Measurements from ENCODE around the gene C12orf42.

Gene C12orf42

GRCh38 chr12:103373088-103373523 lies 122.7 kb downstream of the C12orf42 start:
- Histone ChIP-seq H3K9ac (ENCODE audit: low read length) (no peak overlapping the region), H3K4me3 (ENCODE audit: low read depth in 1 of 2, low read length in 2 of 2) (no peak overlapping the region), H3K27me3 (ENCODE audit: control insufficient read depth in 1 of 2, insufficient read depth in 2 of 2, low read length in 2 of 2) (no peaks in the 10 kb centered on the region), H3K4me1 (ENCODE audit: insufficient read depth, low read length) (no peaks in the 10 kb centered on the region), H3K27ac (ENCODE audit: low read depth, low read length) (no peak overlapping the region), H3K36me3 (ENCODE audit: insufficient read depth, low read length) (no peaks in the 10 kb centered on the region), H3K9me3 (ENCODE audit: low read length) (no peaks in the 10 kb centered on the region)

- no peaks in the 10 kb centered on the region for H3K27me3 ChIP-seq (ENCODE audit: control insufficient read depth in 1 of 2, insufficient read depth in 2 of 2, low read length in 2 of 2)
- no peaks in the 10 kb centered on the region for H3K36me3 ChIP-seq (ENCODE audit: insufficient read depth, low read length)
- H3K4me1 ChIP-seq (ENCODE audit: insufficient read depth, low read length) = no peaks in the 10 kb centered on the region
- H3K4me3 ChIP-seq (ENCODE audit: low read depth in 1 of 2, low read length in 2 of 2) = no peak overlapping the region
- no peak overlapping the region for H3K9ac ChIP-seq (ENCODE audit: low read length)
- no peaks in the 10 kb centered on the region for H3K9me3 ChIP-seq (ENCODE audit: low read length)
- H3K27ac ChIP-seq (ENCODE audit: low read depth, low read length) = no peak overlapping the region
Observed at GRCh38 chr12:103369929-103370328, 125.8 kb downstream of the C12orf42 start.

GRCh38 chr12:103368167-103368566 lies 127.6 kb downstream of the C12orf42 start:
- no peaks in the 10 kb centered on the region for H3K27me3 ChIP-seq (ENCODE audit: control insufficient read depth in 1 of 2, insufficient read depth in 2 of 2, low read length in 2 of 2)
- no peaks in the 10 kb centered on the region for H3K9me3 ChIP-seq (ENCODE audit: low read length)
- H3K36me3 ChIP-seq (ENCODE audit: insufficient read depth, low read length) = no peaks in the 10 kb centered on the region
- H3K9ac ChIP-seq (ENCODE audit: low read length) = no peak overlapping the region
- H3K27ac ChIP-seq (ENCODE audit: low read depth, low read length) = no peak overlapping the region
- no peaks in the 10 kb centered on the region for H3K4me1 ChIP-seq (ENCODE audit: insufficient read depth, low read length)
- H3K4me3 ChIP-seq (ENCODE audit: low read depth in 1 of 2, low read length in 2 of 2) = no peak overlapping the region

- no peak overlapping the region for H3K4me3 ChIP-seq (ENCODE audit: low read depth in 1 of 2, low read length in 2 of 2)
- no peaks in the 10 kb centered on the region for H3K36me3 ChIP-seq (ENCODE audit: insufficient read depth, low read length)
- no peak overlapping the region for H3K9ac ChIP-seq (ENCODE audit: low read length)
- H3K27ac ChIP-seq (ENCODE audit: low read depth, low read length) = no peak overlapping the region
- no peaks in the 10 kb centered on the region for H3K9me3 ChIP-seq (ENCODE audit: low read length)
- H3K27me3 ChIP-seq (ENCODE audit: control insufficient read depth in 1 of 2, insufficient read depth in 2 of 2, low read length in 2 of 2) = no peaks in the 10 kb centered on the region
- no peaks in the 10 kb centered on the region for H3K4me1 ChIP-seq (ENCODE audit: insufficient read depth, low read length)
Observed at GRCh38 chr12:103354403-103354802, 141.4 kb downstream of the C12orf42 start.

- H3K4me1 ChIP-seq (ENCODE audit: insufficient read depth, low read length) = no peaks in the 10 kb centered on the region
- no peak overlapping the region for H3K27ac ChIP-seq (ENCODE audit: low read depth, low read length)
- no peaks in the 10 kb centered on the region for H3K36me3 ChIP-seq (ENCODE audit: insufficient read depth, low read length)
- H3K9ac ChIP-seq (ENCODE audit: low read length) = no peak overlapping the region
- H3K9me3 ChIP-seq (ENCODE audit: low read length) = no peaks in the 10 kb centered on the region
- H3K4me3 ChIP-seq (ENCODE audit: low read depth in 1 of 2, low read length in 2 of 2) = no peak overlapping the region
- no peaks in the 10 kb centered on the region for H3K27me3 ChIP-seq (ENCODE audit: control insufficient read depth in 1 of 2, insufficient read depth in 2 of 2, low read length in 2 of 2)
Observed at GRCh38 chr12:103353913-103354312, 141.9 kb downstream of the C12orf42 start.

- Histone ChIP-seq H3K36me3 (ENCODE audit: insufficient read depth, low read length) (no peaks in the 10 kb centered on the region), H3K4me1 (ENCODE audit: insufficient read depth, low read length) (no peaks in the 10 kb centered on the region), H3K27ac (ENCODE audit: low read depth, low read length) (no peak overlapping the region), H3K4me3 (ENCODE audit: low read depth in 1 of 2, low read length in 2 of 2) (no peak overlapping the region), H3K9me3 (ENCODE audit: low read length) (no peaks in the 10 kb centered on the region), H3K27me3 (ENCODE audit: control insufficient read depth in 1 of 2, insufficient read depth in 2 of 2, low read length in 2 of 2) (no peaks in the 10 kb centered on the region), H3K9ac (ENCODE audit: low read length) (no peak overlapping the region)
Observed at GRCh38 chr12:103350116-103350515, 145.7 kb downstream of the C12orf42 start.

- no peak overlapping the region for H3K4me3 ChIP-seq (ENCODE audit: low read depth in 1 of 2, low read length in 2 of 2)
- H3K4me1 ChIP-seq (ENCODE audit: insufficient read depth, low read length) = no peaks in the 10 kb centered on the region
- H3K27ac ChIP-seq (ENCODE audit: low read depth, low read length) = no peak overlapping the region
- no peaks in the 10 kb centered on the region for H3K36me3 ChIP-seq (ENCODE audit: insufficient read depth, low read length)
- H3K9ac ChIP-seq (ENCODE audit: low read length) = no peak overlapping the region
- no peaks in the 10 kb centered on the region for H3K27me3 ChIP-seq (ENCODE audit: control insufficient read depth in 1 of 2, insufficient read depth in 2 of 2, low read length in 2 of 2)
- H3K9me3 ChIP-seq (ENCODE audit: low read length) = no peaks in the 10 kb centered on the region
Observed at GRCh38 chr12:103348935-103349334, 146.8 kb downstream of the C12orf42 start.

GRCh38 chr12:103336940-103337339 lies 158.8 kb downstream of the C12orf42 start:
- H3K27me3 ChIP-seq (ENCODE audit: control insufficient read depth in 1 of 2, insufficient read depth in 2 of 2, low read length in 2 of 2) = no peaks in the 10 kb centered on the region
- H3K9me3 ChIP-seq (ENCODE audit: low read length) = no peaks in the 10 kb centered on the region
- H3K4me1 ChIP-seq (ENCODE audit: insufficient read depth, low read length) = no peaks in the 10 kb centered on the region
- H3K9ac ChIP-seq (ENCODE audit: low read length) = no peak overlapping the region
- H3K27ac ChIP-seq (ENCODE audit: low read depth, low read length) = no peak overlapping the region
- no peak overlapping the region for H3K4me3 ChIP-seq (ENCODE audit: low read depth in 1 of 2, low read length in 2 of 2)
- H3K36me3 ChIP-seq (ENCODE audit: insufficient read depth, low read length) = no peaks in the 10 kb centered on the region

GRCh38 chr12:103334466-103334865 lies 161.3 kb downstream of the C12orf42 start:
- Histone ChIP-seq H3K4me3 (ENCODE audit: low read depth in 1 of 2, low read length in 2 of 2) (no peak overlapping the region), H3K27me3 (ENCODE audit: control insufficient read depth in 1 of 2, insufficient read depth in 2 of 2, low read length in 2 of 2) (no peaks in the 10 kb centered on the region), H3K27ac (ENCODE audit: low read depth, low read length) (no peak overlapping the region), H3K36me3 (ENCODE audit: insufficient read depth, low read length) (no peaks in the 10 kb centered on the region), H3K9me3 (ENCODE audit: low read length) (no peaks in the 10 kb centered on the region), H3K9ac (ENCODE audit: low read length) (no peak overlapping the region), H3K4me1 (ENCODE audit: insufficient read depth, low read length) (no peaks in the 10 kb centered on the region)

GRCh38 chr12:103333676-103334075 lies 162.1 kb downstream of the C12orf42 start:
- Histone ChIP-seq H3K4me3 (ENCODE audit: low read depth in 1 of 2, low read length in 2 of 2) (no peak overlapping the region), H3K27ac (ENCODE audit: low read depth, low read length) (no peak overlapping the region), H3K9me3 (ENCODE audit: low read length) (no peaks in the 10 kb centered on the region), H3K9ac (ENCODE audit: low read length) (no peak overlapping the region), H3K36me3 (ENCODE audit: insufficient read depth, low read length) (no peaks in the 10 kb centered on the region), H3K4me1 (ENCODE audit: insufficient read depth, low read length) (no peaks in the 10 kb centered on the region), H3K27me3 (ENCODE audit: control insufficient read depth in 1 of 2, insufficient read depth in 2 of 2, low read length in 2 of 2) (no peaks in the 10 kb centered on the region)

- no peaks in the 10 kb centered on the region for H3K27me3 ChIP-seq (ENCODE audit: control insufficient read depth in 1 of 2, insufficient read depth in 2 of 2, low read length in 2 of 2)
- no peak overlapping the region for H3K9ac ChIP-seq (ENCODE audit: low read length)
- H3K36me3 ChIP-seq (ENCODE audit: insufficient read depth, low read length) = no peaks in the 10 kb centered on the region
- no peak overlapping the region for H3K4me3 ChIP-seq (ENCODE audit: low read depth in 1 of 2, low read length in 2 of 2)
- no peak overlapping the region for H3K27ac ChIP-seq (ENCODE audit: low read depth, low read length)
- H3K4me1 ChIP-seq (ENCODE audit: insufficient read depth, low read length) = no peaks in the 10 kb centered on the region
- H3K9me3 ChIP-seq (ENCODE audit: low read length) = no peaks in the 10 kb centered on the region
Observed at GRCh38 chr12:103331643-103332042, 164.1 kb downstream of the C12orf42 start.

GRCh38 chr12:103330672-103331071 lies 165.1 kb downstream of the C12orf42 start:
- no peak overlapping the region for H3K9ac ChIP-seq (ENCODE audit: low read length)
- no peaks in the 10 kb centered on the region for H3K27me3 ChIP-seq (ENCODE audit: control insufficient read depth in 1 of 2, insufficient read depth in 2 of 2, low read length in 2 of 2)
- no peaks in the 10 kb centered on the region for H3K4me1 ChIP-seq (ENCODE audit: insufficient read depth, low read length)
- no peaks in the 10 kb centered on the region for H3K36me3 ChIP-seq (ENCODE audit: insufficient read depth, low read length)
- no peak overlapping the region for H3K4me3 ChIP-seq (ENCODE audit: low read depth in 1 of 2, low read length in 2 of 2)
- H3K27ac ChIP-seq (ENCODE audit: low read depth, low read length) = no peak overlapping the region
- H3K9me3 ChIP-seq (ENCODE audit: low read length) = no peaks in the 10 kb centered on the region
